Body of pancreas (tissue), 4 donors: ENCODE data around the gene GMPPB.
A peak's percentile ranks its signal among the peaks of the same experiment; 100 is the strongest.

Experiments used
- POLR2A ChIP-seq, 3 donors: fragments of 450-650 bp; IDR thresholded peaks; one replicate each; pipeline ENCODE4 v1.6.1; 2016; ENCODE audit warnings: antibody characterized with exemption in 3 of 3, mild to moderate bottlenecking in 2 of 3
- TF ChIP-seq, protein P1 (sequence below), 7 experiments: fragments of 450-650 bp in 4 of 7; fragments of 200-600 bp in 3 of 7; sonication (generic) in 3 of 7; IDR thresholded peaks; one replicate each; pipeline ENCODE4 v1.5.1; 2016 to 2019; ENCODE audit warnings: antibody characterized with exemption in 7 of 7

DNA sequence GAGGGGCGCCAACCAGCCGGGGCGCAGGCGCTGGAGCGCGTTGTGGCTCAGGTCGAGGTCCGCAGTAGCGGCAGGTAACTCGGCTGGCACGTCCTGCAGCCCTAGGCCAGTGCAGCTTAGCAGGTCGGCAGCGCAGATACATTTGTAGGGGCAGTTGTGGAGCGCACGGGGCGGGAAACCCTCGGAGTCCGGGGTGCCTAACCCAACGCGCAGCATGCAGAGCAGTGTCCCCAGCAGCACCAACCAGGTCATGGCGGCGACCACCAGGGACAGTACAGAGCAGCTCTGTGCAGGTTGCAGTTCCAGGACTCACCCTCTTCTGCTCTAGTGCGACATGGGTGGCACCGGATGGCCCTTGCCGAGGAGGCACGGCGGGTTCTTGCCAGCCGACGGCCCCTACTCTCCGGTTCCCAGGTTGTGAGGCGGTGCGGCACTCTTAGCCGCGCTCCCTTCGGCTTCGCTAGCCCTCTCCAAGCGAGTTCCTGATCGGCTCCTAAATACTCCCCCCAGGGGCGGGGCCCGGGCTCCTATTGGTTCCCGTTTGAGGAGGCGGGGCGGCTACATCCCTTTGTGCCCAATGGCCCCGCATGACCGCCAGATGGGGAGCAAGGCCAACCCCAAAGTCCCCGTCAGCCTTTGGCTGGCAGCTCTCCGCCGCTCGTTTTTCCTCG, 4.4 kb downstream of the GMPPB start, which contains the start of gene AMIGO3:
- TF ChIP-seq, protein P1, sequence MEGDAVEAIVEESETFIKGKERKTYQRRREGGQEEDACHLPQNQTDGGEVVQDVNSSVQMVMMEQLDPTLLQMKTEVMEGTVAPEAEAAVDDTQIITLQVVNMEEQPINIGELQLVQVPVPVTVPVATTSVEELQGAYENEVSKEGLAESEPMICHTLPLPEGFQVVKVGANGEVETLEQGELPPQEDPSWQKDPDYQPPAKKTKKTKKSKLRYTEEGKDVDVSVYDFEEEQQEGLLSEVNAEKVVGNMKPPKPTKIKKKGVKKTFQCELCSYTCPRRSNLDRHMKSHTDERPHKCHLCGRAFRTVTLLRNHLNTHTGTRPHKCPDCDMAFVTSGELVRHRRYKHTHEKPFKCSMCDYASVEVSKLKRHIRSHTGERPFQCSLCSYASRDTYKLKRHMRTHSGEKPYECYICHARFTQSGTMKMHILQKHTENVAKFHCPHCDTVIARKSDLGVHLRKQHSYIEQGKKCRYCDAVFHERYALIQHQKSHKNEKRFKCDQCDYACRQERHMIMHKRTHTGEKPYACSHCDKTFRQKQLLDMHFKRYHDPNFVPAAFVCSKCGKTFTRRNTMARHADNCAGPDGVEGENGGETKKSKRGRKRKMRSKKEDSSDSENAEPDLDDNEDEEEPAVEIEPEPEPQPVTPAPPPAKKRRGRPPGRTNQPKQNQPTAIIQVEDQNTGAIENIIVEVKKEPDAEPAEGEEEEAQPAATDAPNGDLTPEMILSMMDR (IDR thresholded peaks at IDR 0.05): peak; percentile 42 to 92 (median 63)
- peak; percentile 82 to 87 (median 84) for TF ChIP-seq POLR2A (IDR thresholded peaks at IDR 0.05)
